WTC11 (cell line): Measurements from ENCODE around the gene DENND5A. TPM values are rescaled to one million over a fixed set of nuclear protein-coding genes. Genes with fewer than 3 reads are reported as not detected.

Experiments used
- ATAC-seq: fragments of 200-7000 bp; cut with Tn5 transposase; 2 replicates; pipeline ENCODE4 v1.10.0; 2021; ENCODE audit warnings: mild to moderate bottlenecking, moderate library complexity
- CTCF ChIA-PET: fragments of 300-600 bp; sonication (Branson Sonifier 250); formaldehyde crosslinking; loops from one replicate; lab custom pipeline; 2021; ENCODE audit warnings: antibody characterized with exemption; lab: Charles Lee
- POLR2A ChIA-PET: fragments of 350-600 bp; sonication (Branson Sonifier 250); formaldehyde crosslinking; loops from one replicate; lab custom pipeline; 2021; ENCODE audit warnings: antibody characterized with exemption; lab: Charles Lee
- DNase-seq: peaks from one replicate; pipeline ENCODE4 v3.0.0; 2021; ENCODE audit warnings: low spot score
- H3K27ac Mint-ChIP-seq: 2 replicates; pipeline ENCODE4 v1.8.0; 2021; ENCODE audit warnings: mixed read lengths
- H3K27me3 Mint-ChIP-seq: 2 replicates; pipeline ENCODE4 v1.8.0; 2021; ENCODE audit warnings: low read depth, mild to moderate bottlenecking, moderate library complexity, mixed read lengths
- H3K36me3 Mint-ChIP-seq: 2 replicates; pipeline ENCODE4 v1.8.0; 2021; ENCODE audit warnings: mixed read lengths
- H3K4me1 Mint-ChIP-seq: 2 replicates; pipeline ENCODE4 v1.8.0; 2022; ENCODE audit warnings: mixed read lengths
- H3K4me3 Mint-ChIP-seq: 2 replicates; pipeline ENCODE4 v1.8.0; 2021; ENCODE audit warnings: mild to moderate bottlenecking, moderate library complexity, mixed read lengths
- H3K9me3 Mint-ChIP-seq: 2 replicates; pipeline ENCODE4 v1.8.0; 2021; ENCODE audit warnings: mixed read lengths
- ATF6 ChIP-seq: sonication (generic); formaldehyde crosslinking; IDR thresholded peaks from 2 replicates; pipeline ENCODE4 v1.8.1; 2023; ENCODE audit warnings: mild to moderate bottlenecking, missing genetic modification reagents
- CBFB ChIP-seq: sonication (generic); formaldehyde crosslinking; IDR thresholded peaks from 2 replicates; pipeline ENCODE4 v1.8.1; 2022; ENCODE audit warnings: mild to moderate bottlenecking, low read depth, missing genetic modification reagents
- E2F1 ChIP-seq: sonication (generic); formaldehyde crosslinking; IDR thresholded peaks from 2 replicates; pipeline ENCODE4 v1.8.0; 2022; ENCODE audit warnings: mild to moderate bottlenecking, missing genetic modification reagents
- ERG ChIP-seq: fragments of 250-450 bp; sonication (Bioruptor Pico); IDR thresholded peaks from 2 replicates; pipeline ENCODE4 v1.8.0; 2021; ENCODE audit warnings: mild to moderate bottlenecking
- FOXK1 ChIP-seq: sonication (generic); formaldehyde crosslinking; IDR thresholded peaks from 2 replicates; pipeline ENCODE4 v1.8.0; 2022; ENCODE audit warnings: mild to moderate bottlenecking, moderate library complexity, missing genetic modification reagents
- GTF2I ChIP-seq: fragments of 250-450 bp; sonication (Bioruptor Pico); conservative IDR thresholded peaks from 2 replicates; pipeline ENCODE4 v1.4.0; 2021; ENCODE audit warnings: mild to moderate bottlenecking
- JAZF1 ChIP-seq: fragments of 250-450 bp; sonication (Bioruptor Pico); IDR thresholded peaks from 2 replicates; pipeline ENCODE4 v1.9.0; 2021; ENCODE audit warnings: moderate library complexity, mild to moderate bottlenecking, inconsistent platforms
- MXD4 ChIP-seq: fragments of 250-450 bp; sonication (Bioruptor Pico); IDR thresholded peaks from 2 replicates; pipeline ENCODE4 v1.8.0; 2021; ENCODE audit warnings: mild to moderate bottlenecking, moderate library complexity, borderline replicate concordance
- NFATC4 ChIP-seq: fragments of 250-450 bp; sonication (Bioruptor Pico); IDR thresholded peaks from 2 replicates; pipeline ENCODE4 v1.9.0; 2021; ENCODE audit warnings: mild to moderate bottlenecking
- NFE2L1 ChIP-seq: sonication (generic); formaldehyde crosslinking; IDR thresholded peaks from 2 replicates; pipeline ENCODE4 v1.8.1; 2023; ENCODE audit warnings: missing genetic modification reagents
- RORB ChIP-seq: fragments of 250-450 bp; sonication (Bioruptor Pico); IDR thresholded peaks from 2 replicates; pipeline ENCODE4 v1.9.0; 2021; ENCODE audit warnings: mild to moderate bottlenecking
- SMAD3 ChIP-seq: sonication (generic); formaldehyde crosslinking; IDR thresholded peaks from 2 replicates; pipeline ENCODE4 v1.8.0; 2022; ENCODE audit warnings: missing genetic modification reagents, mild to moderate bottlenecking, borderline replicate concordance
- SOX15 ChIP-seq: fragments of 250-450 bp; sonication (Bioruptor Pico); IDR thresholded peaks from 2 replicates; pipeline ENCODE4 v1.9.0; 2021; ENCODE audit warnings: mild to moderate bottlenecking
- USF1 ChIP-seq: sonication (generic); formaldehyde crosslinking; IDR thresholded peaks from 2 replicates; pipeline ENCODE4 v1.8.0; 2022; ENCODE audit warnings: mild to moderate bottlenecking, missing genetic modification reagents
- ZBTB21 ChIP-seq: sonication (generic); formaldehyde crosslinking; IDR thresholded peaks from 2 replicates; pipeline ENCODE4 v1.8.1; 2023; ENCODE audit warnings: mild to moderate bottlenecking, missing genetic modification reagents, borderline replicate concordance
- ZBTB43 ChIP-seq: sonication (generic); formaldehyde crosslinking; IDR thresholded peaks from 2 replicates; pipeline ENCODE4 v1.8.1; 2023; ENCODE audit warnings: mild to moderate bottlenecking, missing genetic modification reagents
- ZNF281 ChIP-seq: sonication (generic); formaldehyde crosslinking; IDR thresholded peaks from 2 replicates; pipeline ENCODE4 v1.8.0; 2023; ENCODE audit warnings: mild to moderate bottlenecking, missing genetic modification reagents
- ZNF396 ChIP-seq: fragments of 250-450 bp; sonication (Bioruptor Pico); IDR thresholded peaks from 2 replicates; pipeline ENCODE4 v1.8.0; 2021; ENCODE audit warnings: mild to moderate bottlenecking, moderate library complexity, borderline replicate concordance
- total RNA-seq: library from RNA; stranded (reverse); gene quantifications from 3 replicates; pipeline ENCODE4 v1.2.3, GENCODE V29; 2021

DENND5A gene
- total RNA-seq, 1 experiment from 2014 or later = 69.3 TPM

- Mint-ChIP-seq H3K27ac (no peak overlapping the region), H3K27me3 (no peaks in the 10 kb centered on the region), H3K36me3 (peaks cover 46% of the 10 kb centered on the region), H3K4me1 (no peaks in the 10 kb centered on the region)
- CTCF ChIA-PET = interaction anchor here (1.0 to 1.5 kb wide), 2 partner anchors 13 to 356 kb away, joined by 3 to 5 read pairs; no protein-coding TSS in a partner anchor
- TF ChIP-seq ZNF281 (CRISPR knock-in tag) = no peak
- TF ChIP-seq E2F1 (CRISPR knock-in tag) = no peak
- no peak for TF ChIP-seq JAZF1
- TF ChIP-seq ZBTB43 (CRISPR knock-in tag) = no peak
- TF ChIP-seq SMAD3 (CRISPR knock-in tag) = no peak
- TF ChIP-seq ZBTB21 (CRISPR knock-in tag) = no peak
- no peak for TF ChIP-seq FOXK1 (CRISPR knock-in tag)
- no peak for TF ChIP-seq SOX15 (CRISPR knock-in tag)
- TF ChIP-seq USF1 (CRISPR knock-in tag) = no peak
- no peak for TF ChIP-seq MXD4
- no peak for TF ChIP-seq GTF2I
- no peak for TF ChIP-seq ERG (CRISPR knock-in tag)
- no peak for TF ChIP-seq ATF6 (CRISPR knock-in tag)
- no peak for TF ChIP-seq ZNF396 (CRISPR knock-in tag)
- no peak for TF ChIP-seq NFATC4 (CRISPR knock-in tag)
- no peak for TF ChIP-seq NFE2L1
- TF ChIP-seq RORB = no peak
- TF ChIP-seq, all 79 proteins: peak for 0
- POLR2A ChIA-PET = no interaction called here
- no peak for ATAC-seq
- Mint-ChIP-seq H3K4me3 (no peak overlapping the region), H3K9me3 (no peaks in the 10 kb centered on the region)
- no peak for DNase-seq
Measured at GRCh38 chr11:9150926-9151325, 114.2 kb downstream of the DENND5A start.

- no peaks in the 10 kb centered on the region for H3K9me3 Mint-ChIP-seq
- DNase-seq (no peak), ATAC-seq (no peak)
- no peak for TF ChIP-seq CBFB (CRISPR knock-in tag)
- no peak overlapping the region for H3K27ac Mint-ChIP-seq
- H3K4me1 Mint-ChIP-seq = no peaks in the 10 kb centered on the region
- no peak overlapping the region for H3K4me3 Mint-ChIP-seq
- H3K27me3 Mint-ChIP-seq = no peaks in the 10 kb centered on the region
- ChIA-PET POLR2A (no interaction called here), CTCF (interaction anchor here (1.5 kb wide), 1 partner anchor 13 kb away, joined by 5 read pairs; no protein-coding TSS in a partner anchor)
- H3K36me3 Mint-ChIP-seq = peaks cover 44% of the 10 kb centered on the region
Measured at GRCh38 chr11:9150501-9150900, 114.6 kb downstream of the DENND5A start.
